ENCODE data around the gene SLC9A2. TPM values are rescaled to one million over a fixed set of nuclear protein-coding genes. Genes with fewer than 3 reads are reported as not detected.

SLC9A2 gene
- total RNA-seq, 1 experiment from 2014 or later = 7.1 TPM

DNA sequence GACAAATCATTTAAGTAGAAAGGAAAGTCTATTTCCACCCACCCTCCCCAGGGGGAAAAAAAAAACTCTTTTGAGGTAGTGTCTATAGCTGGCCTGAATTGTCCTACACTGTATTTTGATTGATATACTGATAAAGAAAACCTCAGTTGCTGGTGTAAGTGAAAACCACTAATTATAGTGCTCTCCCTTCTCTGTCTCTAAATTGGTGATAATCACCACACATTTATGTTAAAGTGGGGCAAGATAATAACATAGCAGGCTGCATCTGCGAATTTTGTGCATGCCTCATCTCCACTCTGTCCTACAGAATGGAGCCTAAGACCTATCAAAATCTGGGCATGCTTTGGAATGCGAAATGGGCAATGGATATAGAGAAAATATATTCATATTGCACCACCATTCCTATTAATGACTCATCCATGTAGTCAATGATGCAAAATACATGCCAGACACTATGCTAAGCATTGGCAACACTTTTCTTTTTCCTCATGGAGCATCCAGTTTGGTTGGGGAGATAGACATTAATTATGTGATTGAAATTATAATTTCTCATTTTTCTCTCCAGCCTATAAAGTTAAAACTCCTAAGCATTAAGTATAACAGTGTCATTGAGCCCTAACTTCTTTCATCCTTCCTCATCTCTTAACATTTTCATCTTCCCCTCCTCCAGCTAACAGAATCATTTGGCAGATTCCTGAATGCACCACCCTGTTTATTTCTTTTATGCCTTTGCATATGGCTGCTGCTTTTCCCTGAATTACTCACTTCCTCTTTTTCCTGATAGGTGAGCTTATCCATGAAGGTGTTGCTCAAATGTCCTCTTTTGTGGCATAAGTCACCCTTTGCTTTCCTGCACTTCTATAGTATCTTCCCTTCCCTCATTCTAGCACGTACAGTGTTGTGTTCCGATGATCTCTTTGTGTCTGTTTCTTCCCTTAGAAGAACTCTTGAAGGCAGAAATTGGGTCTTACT is 58.2 kb downstream of the SLC9A2 start:
- POLR2A ChIA-PET (ENCODE audit: unreplicated experiment) = no interaction called here
- CTCF ChIA-PET = no interaction called here

GRCh38 chr2:102678442-102678841 is 59.1 kb downstream of the SLC9A2 start:
- H3K79me2 ChIP-seq (ENCODE audit: low read length) = no peaks in the 10 kb centered on the region
- ATAC-seq (no peak), DNase-seq (no peak)
- H3K9me2 ChIP-seq (replicated peaks; ENCODE audit: low read length) = no peaks in the 10 kb centered on the region
- no TSS peak for BruUV-seq (replicated peaks)
- no peaks in the 10 kb centered on the region for H3K4me1 ChIP-seq (ENCODE audit: insufficient read depth, low read length)
- no peaks in the 10 kb centered on the region for H3K36me3 ChIP-seq (ENCODE audit: low read depth, low read length)
- no peak overlapping the region for H3K4me3 ChIP-seq (ENCODE audit: low read length)
- intact Hi-C loops (cut with micrococcal nuclease) = no loop called here
- no peaks in the 10 kb centered on the region for H4K20me1 ChIP-seq (ENCODE audit: low read length)
- no peak overlapping the region for H2AFZ ChIP-seq (ENCODE audit: low read length)
- no peaks in the 10 kb centered on the region for H3F3A ChIP-seq (ENCODE audit: low read length, unreplicated experiment)
- no peak for TF ChIP-seq CTCF (conservative IDR thresholded peaks at IDR 0.05; ENCODE audit: low read depth, low read length)
- TF ChIP-seq EZH2phosphoT487 (IDR thresholded peaks at IDR 0.05; ENCODE audit: borderline replicate concordance, low read length) = no peak
- TF ChIP-seq EZH2 (IDR thresholded peaks at IDR 0.05; ENCODE audit: low read length, unreplicated experiment) = no peak
- ChIA-PET POLR2A (ENCODE audit: unreplicated experiment) (no interaction called here), CTCF (no interaction called here)
- H3K9me3 ChIP-seq (ENCODE audit: low read length) = no peaks in the 10 kb centered on the region
- no peak overlapping the region for H3K27ac ChIP-seq (ENCODE audit: low read length)
- no peaks in the 10 kb centered on the region; the same call in 1 of the 2 replicates for H3K27me3 ChIP-seq (ENCODE audit: low read length)
- H3K9ac ChIP-seq (ENCODE audit: low read length) = no peak overlapping the region
- H3K4me2 ChIP-seq (ENCODE audit: low read length) = no peak overlapping the region

More for the DNA sequence above, 58.2 kb downstream of the SLC9A2 start:
- Histone ChIP-seq H3K9me2 (replicated peaks; ENCODE audit: low read length) (no peaks in the 10 kb centered on the region), H3K27ac (ENCODE audit: low read length) (no peak overlapping the region), H3K36me3 (ENCODE audit: low read depth, low read length) (no peaks in the 10 kb centered on the region), H3K4me3 (ENCODE audit: low read length) (no peak overlapping the region), H3K4me2 (ENCODE audit: low read length) (no peak overlapping the region), H4K20me1 (ENCODE audit: low read length) (no peaks in the 10 kb centered on the region), H3K4me1 (ENCODE audit: insufficient read depth, low read length) (no peaks in the 10 kb centered on the region), H3K9ac (ENCODE audit: low read length) (no peak overlapping the region), H3K9me3 (ENCODE audit: low read length) (no peaks in the 10 kb centered on the region), H3F3A (ENCODE audit: low read length, unreplicated experiment) (no peaks in the 10 kb centered on the region), H3K79me2 (ENCODE audit: low read length) (no peaks in the 10 kb centered on the region), H3K27me3 (ENCODE audit: low read length) (no peaks in the 10 kb centered on the region), H2AFZ (ENCODE audit: low read length) (no peak overlapping the region)
- TF ChIP-seq EZH2phosphoT487 (IDR thresholded peaks at IDR 0.05; ENCODE audit: borderline replicate concordance, low read length) = no peak
- TF ChIP-seq CTCF (conservative IDR thresholded peaks at IDR 0.05; ENCODE audit: low read depth, low read length) = no peak
- TF ChIP-seq EZH2 (IDR thresholded peaks at IDR 0.05; ENCODE audit: low read length, unreplicated experiment) = no peak
- no peak for ATAC-seq
- intact Hi-C loops (cut with micrococcal nuclease) = no loop called here
- no TSS peak for BruUV-seq (replicated peaks)
- DNase-seq = peak; percentile 21

All from PC-3 (cell line).